GM23338 (cell line): ENCODE measurements around the gene VPS8. TPM values are rescaled to one million over a fixed set of nuclear protein-coding genes. Genes with fewer than 3 reads are reported as not detected.

Source experiments
- ATAC-seq: fragments of 200-7000 bp; cut with Tn5 transposase; 3 replicates; pipeline ENCODE4 v1.9.1; 2020
- DNase-seq: peaks from one replicate; pipeline ENCODE4 v3.0.0-alpha.2; 2015; ENCODE audit warnings: low spot score
- H2AFZ ChIP-seq: fragments of 200-600 bp; sonication (generic); 2 replicates; pipeline ENCODE4 v1.8.0; 2016; ENCODE audit warnings: antibody characterized with exemption, mild to moderate bottlenecking, moderate library complexity
- H3F3A ChIP-seq: fragments of 200-600 bp; sonication (generic); replicated peaks from 2 replicates; pipeline ENCODE4 v1.8.0; 2017; ENCODE audit warnings: antibody characterized with exemption, mixed run types, low read depth
- H3K27ac ChIP-seq: fragments of 200-600 bp; sonication (generic); 2 replicates; pipeline ENCODE4 v1.6.1; 2016; ENCODE audit warnings: low read depth
- H3K27me3 ChIP-seq: fragments of 200-600 bp; sonication (generic); 2 replicates; pipeline ENCODE4 v1.8.0; 2016; ENCODE audit warnings: mild to moderate bottlenecking, mixed run types, moderate library complexity; ENCODE audit not compliant: insufficient read depth
- H3K36me3 ChIP-seq: fragments of 200-600 bp; sonication (generic); 2 replicates; pipeline ENCODE4 v1.8.0; 2016; ENCODE audit warnings: mild to moderate bottlenecking; ENCODE audit not compliant: insufficient read depth
- H3K4me1 ChIP-seq: fragments of 200-600 bp; sonication (generic); 2 replicates; pipeline ENCODE4 v1.8.0; 2016; ENCODE audit warnings: mild to moderate bottlenecking, moderate library complexity; ENCODE audit not compliant: insufficient read depth
- H3K4me2 ChIP-seq: fragments of 200-600 bp; sonication (generic); 2 replicates; pipeline ENCODE4 v1.7.1; 2017; ENCODE audit warnings: mixed run types
- H3K4me3 ChIP-seq: fragments of 200-600 bp; sonication (generic); 2 replicates; pipeline ENCODE4 v1.6.1; 2016; ENCODE audit warnings: mixed run types
- H3K79me2 ChIP-seq: fragments of 200-600 bp; sonication (generic); replicated peaks from 2 replicates; pipeline ENCODE4 v1.8.0; 2017; ENCODE audit warnings: mild to moderate bottlenecking; ENCODE audit not compliant: insufficient read depth
- H3K9me2 ChIP-seq: fragments of 200-600 bp; sonication (generic); 2 replicates; pipeline ENCODE4 v1.8.0; 2017; ENCODE audit not compliant: insufficient read depth
- H4K20me1 ChIP-seq: fragments of 200-600 bp; sonication (generic); replicated peaks from 2 replicates; pipeline ENCODE4 v1.8.0; 2017; ENCODE audit warnings: mild to moderate bottlenecking; ENCODE audit not compliant: insufficient read depth
- H3K27ac Mint-ChIP-seq: 2 replicates; pipeline ENCODE4 v1.8.0; 2020; ENCODE audit warnings: inconsistent platforms, mild to moderate bottlenecking, moderate library complexity, mixed read lengths
- H3K27me3 Mint-ChIP-seq: 3 replicates; pipeline ENCODE4 v1.8.0; 2022; ENCODE audit warnings: low read depth, mild to moderate bottlenecking, moderate library complexity, mixed read lengths, inconsistent platforms; ENCODE audit not compliant: insufficient read depth, poor library complexity
- H3K36me3 Mint-ChIP-seq: 3 replicates; pipeline ENCODE4 v1.8.0; 2021; ENCODE audit warnings: low read depth, mild to moderate bottlenecking, inconsistent platforms, moderate library complexity, mixed read lengths
- H3K4me1 Mint-ChIP-seq: 3 replicates; pipeline ENCODE4 v1.8.0; 2020; ENCODE audit warnings: mild to moderate bottlenecking, inconsistent platforms, mixed read lengths
- H3K4me3 Mint-ChIP-seq: 3 replicates; pipeline ENCODE4 v1.8.0; 2021; ENCODE audit warnings: moderate library complexity, mild to moderate bottlenecking, inconsistent platforms, mixed read lengths
- H3K9me3 Mint-ChIP-seq: 3 replicates; pipeline ENCODE4 v1.8.0; 2020; ENCODE audit warnings: moderate library complexity, mild to moderate bottlenecking, inconsistent platforms, mixed read lengths
- CREB1 ChIP-seq: fragments of 250-450 bp; sonication (Bioruptor Pico); IDR thresholded peaks from 2 replicates; pipeline ENCODE4 v1.5.0; 2020; ENCODE audit warnings: low read depth, mild to moderate bottlenecking, moderate library complexity
- ETS1 ChIP-seq: IDR thresholded peaks from 2 replicates; pipeline ENCODE4 v1.6.1; 2016; ENCODE audit warnings: antibody characterized with exemption
- EZH2 ChIP-seq: fragments of 200-600 bp; sonication (generic); IDR thresholded peaks from one replicate; pipeline ENCODE4 v1.8.0; 2017; ENCODE audit warnings: antibody characterized with exemption, mild to moderate bottlenecking, low read depth; ENCODE audit not compliant: unreplicated experiment
- EZH2phosphoT487 ChIP-seq: fragments of 200-600 bp; sonication (generic); IDR thresholded peaks from one replicate; pipeline ENCODE4 v1.8.1; 2018; ENCODE audit warnings: antibody characterized with exemption; ENCODE audit not compliant: unreplicated experiment
- NANOG ChIP-seq: IDR thresholded peaks from 2 replicates; pipeline ENCODE4 v1.6.1; 2016; ENCODE audit warnings: antibody characterized with exemption, borderline replicate concordance
- POLR2AphosphoS5 ChIP-seq: IDR thresholded peaks from 2 replicates; pipeline ENCODE4 v1.6.1; 2016; ENCODE audit warnings: antibody characterized with exemption, low read depth
- REST ChIP-seq: IDR thresholded peaks from one replicate; pipeline ENCODE4 v1.6.1; 2018; ENCODE audit warnings: antibody characterized with exemption; ENCODE audit not compliant: unreplicated experiment
- STAT1 ChIP-seq: IDR thresholded peaks from one replicate; pipeline ENCODE4 v1.6.1; 2016; ENCODE audit warnings: antibody characterized with exemption; ENCODE audit not compliant: unreplicated experiment
- ZNF331 ChIP-seq: fragments of 250-450 bp; sonication (Bioruptor Pico); IDR thresholded peaks from 2 replicates; pipeline ENCODE4 v1.5.0; 2020; ENCODE audit warnings: low read depth, mild to moderate bottlenecking, moderate library complexity
- polyA plus RNA-seq: library from polyadenylated mRNA; unstranded; fragments of >200 nt; fragmentation: Nextera tagmentation; extraction: Ambion mirVana; gene quantifications from 2 replicates; pipeline ENCODE4 v1.2.1, GENCODE V29; 2016
- total RNA-seq: library from RNA; depleted of rRNA; stranded (reverse); fragments of >200 nt; shearing (Covaris generic); gene quantifications from 2 replicates; pipeline ENCODE4 v1.2.3, GENCODE V29; 2014
- TF ChIP-seq, protein P1 (sequence below), 2 experiments: fragments of 200-600 bp in 1 of 2; sonication (generic) in 1 of 2; conservative IDR thresholded peaks; 2 replicates each; pipeline versions ENCODE4 v1.5.1 to v1.6.1; 2016 to 2017; ENCODE audit warnings: antibody characterized with exemption in 2 of 2, low read depth in 2 of 2, mild to moderate bottlenecking in 2 of 2, moderate library complexity in 1 of 2
- TF ChIP-seq, protein P2 (sequence below): fragments of 250-450 bp; sonication (Bioruptor Pico); IDR thresholded peaks from 2 replicates; pipeline ENCODE4 v1.5.0; 2020; ENCODE audit warnings: mild to moderate bottlenecking, moderate library complexity

Gene VPS8
- total and polyA plus RNA-seq, 2 experiments from 2014 or later = 17.3 to 45.5 TPM

GRCh38 chr3:184985586-184985985, 173.6 kb downstream of the VPS8 start (continued):
- no peak for TF ChIP-seq REST
- TF ChIP-seq ETS1 = no peak
- TF ChIP-seq EZH2phosphoT487 = no peak

DNA sequence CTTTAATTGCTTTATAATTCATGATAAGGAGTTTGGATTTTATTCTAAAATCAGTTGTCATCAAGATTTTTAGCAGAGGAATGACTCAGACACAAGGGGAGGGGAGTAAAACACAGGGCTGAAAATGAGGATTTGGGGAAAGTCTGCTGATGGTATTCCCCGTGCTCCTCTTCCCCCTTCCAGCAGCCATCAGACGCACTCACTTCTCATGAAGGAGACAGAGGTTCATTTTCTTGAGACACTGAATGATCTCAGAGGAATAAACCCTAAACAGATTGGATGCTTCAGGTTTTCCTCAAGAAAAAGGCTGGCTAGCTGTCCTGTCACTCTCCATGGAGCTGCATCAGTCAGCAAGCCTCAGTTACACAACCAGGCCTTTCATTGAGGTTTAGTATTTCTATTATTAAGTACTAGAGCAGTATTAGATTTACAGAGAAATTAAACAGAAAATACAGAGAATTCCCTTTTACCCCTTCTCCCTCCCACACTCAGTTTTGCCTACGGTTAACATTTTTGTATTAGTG, 174.5 kb downstream of the VPS8 start:
- DNase-seq = no peak
- Histone ChIP-seq H3K4me3 (no peak overlapping the region), H3K4me2 (no peak overlapping the region), H3K27me3 (no peaks in the 10 kb centered on the region), H3K4me1 (no peaks in the 10 kb centered on the region), H3K9me2 (no peaks in the 10 kb centered on the region), H3K27ac (no peak overlapping the region), H4K20me1 (no peaks in the 10 kb centered on the region), H3F3A (no peaks in the 10 kb centered on the region), H3K79me2 (no peaks in the 10 kb centered on the region), H2AFZ (no peak overlapping the region), H3K36me3 (no peaks in the 10 kb centered on the region)
- no peak for ATAC-seq
- H3K4me3 Mint-ChIP-seq = no peak overlapping the region
- H3K9me3 Mint-ChIP-seq = no peaks in the 10 kb centered on the region
- H3K36me3 Mint-ChIP-seq = peaks cover 10% of the 10 kb centered on the region
- no peaks in the 10 kb centered on the region for H3K4me1 Mint-ChIP-seq
- H3K27me3 Mint-ChIP-seq = no peaks in the 10 kb centered on the region
- H3K27ac Mint-ChIP-seq = no peak overlapping the region
- TF ChIP-seq ETS1 (no peak), EZH2 (no peak), NANOG (no peak), CREB1 (CRISPR knock-in tag) (no peak), ZNF331 (CRISPR knock-in tag) (no peak), POLR2AphosphoS5 (no peak), EZH2phosphoT487 (no peak), STAT1 (no peak)
- TF ChIP-seq, protein P1, sequence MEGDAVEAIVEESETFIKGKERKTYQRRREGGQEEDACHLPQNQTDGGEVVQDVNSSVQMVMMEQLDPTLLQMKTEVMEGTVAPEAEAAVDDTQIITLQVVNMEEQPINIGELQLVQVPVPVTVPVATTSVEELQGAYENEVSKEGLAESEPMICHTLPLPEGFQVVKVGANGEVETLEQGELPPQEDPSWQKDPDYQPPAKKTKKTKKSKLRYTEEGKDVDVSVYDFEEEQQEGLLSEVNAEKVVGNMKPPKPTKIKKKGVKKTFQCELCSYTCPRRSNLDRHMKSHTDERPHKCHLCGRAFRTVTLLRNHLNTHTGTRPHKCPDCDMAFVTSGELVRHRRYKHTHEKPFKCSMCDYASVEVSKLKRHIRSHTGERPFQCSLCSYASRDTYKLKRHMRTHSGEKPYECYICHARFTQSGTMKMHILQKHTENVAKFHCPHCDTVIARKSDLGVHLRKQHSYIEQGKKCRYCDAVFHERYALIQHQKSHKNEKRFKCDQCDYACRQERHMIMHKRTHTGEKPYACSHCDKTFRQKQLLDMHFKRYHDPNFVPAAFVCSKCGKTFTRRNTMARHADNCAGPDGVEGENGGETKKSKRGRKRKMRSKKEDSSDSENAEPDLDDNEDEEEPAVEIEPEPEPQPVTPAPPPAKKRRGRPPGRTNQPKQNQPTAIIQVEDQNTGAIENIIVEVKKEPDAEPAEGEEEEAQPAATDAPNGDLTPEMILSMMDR (conservative IDR thresholded peaks at IDR 0.05; ENCODE audit: low read depth in 2 of 2) = no peak
- TF ChIP-seq, protein P2, sequence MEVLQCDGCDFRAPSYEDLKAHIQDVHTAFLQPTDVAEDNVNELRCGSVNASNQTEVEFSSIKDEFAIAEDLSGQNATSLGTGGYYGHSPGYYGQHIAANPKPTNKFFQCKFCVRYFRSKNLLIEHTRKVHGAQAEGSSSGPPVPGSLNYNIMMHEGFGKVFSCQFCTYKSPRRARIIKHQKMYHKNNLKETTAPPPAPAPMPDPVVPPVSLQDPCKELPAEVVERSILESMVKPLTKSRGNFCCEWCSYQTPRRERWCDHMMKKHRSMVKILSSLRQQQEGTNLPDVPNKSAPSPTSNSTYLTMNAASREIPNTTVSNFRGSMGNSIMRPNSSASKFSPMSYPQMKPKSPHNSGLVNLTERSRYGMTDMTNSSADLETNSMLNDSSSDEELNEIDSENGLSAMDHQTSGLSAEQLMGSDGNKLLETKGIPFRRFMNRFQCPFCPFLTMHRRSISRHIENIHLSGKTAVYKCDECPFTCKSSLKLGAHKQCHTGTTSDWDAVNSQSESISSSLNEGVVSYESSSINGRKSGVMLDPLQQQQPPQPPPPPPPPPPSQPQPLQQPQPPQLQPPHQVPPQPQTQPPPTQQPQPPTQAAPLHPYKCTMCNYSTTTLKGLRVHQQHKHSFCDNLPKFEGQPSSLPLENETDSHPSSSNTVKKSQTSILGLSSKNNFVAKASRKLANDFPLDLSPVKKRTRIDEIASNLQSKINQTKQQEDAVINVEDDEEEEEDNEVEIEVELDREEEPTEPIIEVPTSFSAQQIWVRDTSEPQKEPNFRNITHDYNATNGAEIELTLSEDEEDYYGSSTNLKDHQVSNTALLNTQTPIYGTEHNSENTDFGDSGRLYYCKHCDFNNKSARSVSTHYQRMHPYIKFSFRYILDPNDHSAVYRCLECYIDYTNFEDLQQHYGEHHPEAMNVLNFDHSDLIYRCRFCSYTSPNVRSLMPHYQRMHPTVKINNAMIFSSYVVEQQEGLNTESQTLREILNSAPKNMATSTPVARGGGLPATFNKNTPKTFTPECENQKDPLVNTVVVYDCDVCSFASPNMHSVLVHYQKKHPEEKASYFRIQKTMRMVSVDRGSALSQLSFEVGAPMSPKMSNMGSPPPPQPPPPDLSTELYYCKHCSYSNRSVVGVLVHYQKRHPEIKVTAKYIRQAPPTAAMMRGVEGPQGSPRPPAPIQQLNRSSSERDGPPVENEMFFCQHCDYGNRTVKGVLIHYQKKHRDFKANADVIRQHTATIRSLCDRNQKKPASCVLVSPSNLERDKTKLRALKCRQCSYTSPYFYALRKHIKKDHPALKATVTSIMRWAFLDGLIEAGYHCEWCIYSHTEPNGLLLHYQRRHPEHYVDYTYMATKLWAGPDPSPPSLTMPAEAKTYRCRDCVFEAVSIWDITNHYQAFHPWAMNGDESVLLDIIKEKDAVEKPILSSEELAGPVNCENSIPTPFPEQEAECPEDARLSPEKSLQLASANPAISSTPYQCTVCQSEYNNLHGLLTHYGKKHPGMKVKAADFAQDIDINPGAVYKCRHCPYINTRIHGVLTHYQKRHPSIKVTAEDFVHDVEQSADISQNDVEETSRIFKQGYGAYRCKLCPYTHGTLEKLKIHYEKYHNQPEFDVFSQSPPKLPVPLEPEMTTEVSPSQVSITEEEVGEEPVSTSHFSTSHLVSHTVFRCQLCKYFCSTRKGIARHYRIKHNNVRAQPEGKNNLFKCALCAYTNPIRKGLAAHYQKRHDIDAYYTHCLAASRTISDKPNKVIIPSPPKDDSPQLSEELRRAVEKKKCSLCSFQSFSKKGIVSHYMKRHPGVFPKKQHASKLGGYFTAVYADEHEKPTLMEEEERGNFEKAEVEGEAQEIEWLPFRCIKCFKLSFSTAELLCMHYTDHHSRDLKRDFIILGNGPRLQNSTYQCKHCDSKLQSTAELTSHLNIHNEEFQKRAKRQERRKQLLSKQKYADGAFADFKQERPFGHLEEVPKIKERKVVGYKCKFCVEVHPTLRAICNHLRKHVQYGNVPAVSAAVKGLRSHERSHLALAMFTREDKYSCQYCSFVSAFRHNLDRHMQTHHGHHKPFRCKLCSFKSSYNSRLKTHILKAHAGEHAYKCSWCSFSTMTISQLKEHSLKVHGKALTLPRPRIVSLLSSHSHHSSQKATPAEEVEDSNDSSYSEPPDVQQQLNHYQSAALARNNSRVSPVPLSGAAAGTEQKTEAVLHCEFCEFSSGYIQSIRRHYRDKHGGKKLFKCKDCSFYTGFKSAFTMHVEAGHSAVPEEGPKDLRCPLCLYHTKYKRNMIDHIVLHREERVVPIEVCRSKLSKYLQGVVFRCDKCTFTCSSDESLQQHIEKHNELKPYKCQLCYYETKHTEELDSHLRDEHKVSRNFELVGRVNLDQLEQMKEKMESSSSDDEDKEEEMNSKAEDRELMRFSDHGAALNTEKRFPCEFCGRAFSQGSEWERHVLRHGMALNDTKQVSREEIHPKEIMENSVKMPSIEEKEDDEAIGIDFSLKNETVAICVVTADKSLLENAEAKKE (CRISPR knock-in tag) = no peak
